SU-DHL-6 (cell line): ENCODE data around the gene KLK10.

Experiments used
- CTCF ChIP-seq: fragments of 200-600 bp; sonication (generic); IDR thresholded peaks from one replicate; pipeline ENCODE4 v1.5.1; 2017; ENCODE audit warnings: antibody characterized with exemption, mild to moderate bottlenecking, low read length, moderate library complexity; ENCODE audit not compliant: insufficient read depth, poor library complexity, severe bottlenecking
- EZH2phosphoT487 ChIP-seq: fragments of 200-600 bp; sonication (generic), shearing (Covaris generic); conservative IDR thresholded peaks from 2 replicates; pipeline ENCODE4 v1.6.1; 2018; ENCODE audit warnings: mild to moderate bottlenecking, antibody characterized with exemption, low read length, moderate library complexity, mixed read lengths

- TF ChIP-seq EZH2phosphoT487 (no peak), CTCF (no peak)
Observed at GRCh38 chr19:50967929-50968715, 51.4 kb downstream of the KLK10 start.
